HG02852 (cell line): Measurements from ENCODE around the gene GJC3.
"Not testable (repeated sequence)": the region's sequence is repeated elsewhere in the genome, so short reads cannot be mapped to it uniquely, and the experiment has no call there.

Experiments
- ATAC-seq: cut with Tn5 transposase; IDR thresholded peaks from one replicate; pipeline ENCODE4 v1.9.1; 2021; ENCODE audit warnings: mild to moderate bottlenecking, moderate library complexity; ENCODE audit not compliant: unreplicated experiment

The GJC3 gene

GRCh38 chr7:99928994-99929729 lies at the start of gene GJC3:
Gene GJC3 (minus strand): TSS chr7:99929620. CDS start chr7:99929620, 0 bp downstream.
- no peak for ATAC-seq

GRCh38 chr7:99976626-99977025 lies 47.2 kb upstream of the GJC3 start:
- no peak for ATAC-seq

GRCh38 chr7:99975782-99976521 lies 46.5 kb upstream of the GJC3 start, which contains the start of gene AZGP1:
Gene AZGP1 (minus strand): TSS chr7:99976031. CDS start chr7:99976020, 11 bp downstream.
- ATAC-seq, result no peak

GRCh38 chr7:99974681-99975080 lies 45.3 kb upstream of the GJC3 start:
- ATAC-seq, result no peak

- ATAC-seq, result not testable (repeated sequence)
These were observed 44.4 kb upstream of the GJC3 start for GRCh38 chr7:99973817-99974216.

GRCh38 chr7:99971242-99971641 lies 41.8 kb upstream of the GJC3 start:
- no peak for ATAC-seq

GRCh38 chr7:99969813-99970212 lies 40.4 kb upstream of the GJC3 start:
- ATAC-seq, result not testable (repeated sequence)

GRCh38 chr7:99969298-99969697 lies 39.9 kb upstream of the GJC3 start:
- ATAC-seq, result no peak

GRCh38 chr7:99958564-99959227 lies 29.3 kb upstream of the GJC3 start:
- no peak for ATAC-seq

- ATAC-seq, result no peak
These were observed 25.8 kb upstream of the GJC3 start for GRCh38 chr7:99955247-99955646.

GRCh38 chr7:99954643-99955042 lies 25.2 kb upstream of the GJC3 start:
- ATAC-seq, result not testable (repeated sequence)

- no peak for ATAC-seq
These were observed 24.2 kb upstream of the GJC3 start for GRCh38 chr7:99953649-99954048.

- ATAC-seq, result not testable (repeated sequence)
These were observed 23.2 kb upstream of the GJC3 start for GRCh38 chr7:99952649-99953048.

- not testable (repeated sequence) for ATAC-seq
These were observed 21.4 kb upstream of the GJC3 start for GRCh38 chr7:99950819-99951218.

GRCh38 chr7:99949645-99950228 lies 20.3 kb upstream of the GJC3 start:
- no peak for ATAC-seq

GRCh38 chr7:99947608-99948007 lies 18.2 kb upstream of the GJC3 start:
- ATAC-seq, result no peak

- ATAC-seq, result no peak
These were observed 15.2 kb upstream of the GJC3 start for GRCh38 chr7:99944497-99945070.

GRCh38 chr7:99943641-99944496 lies 14.4 kb upstream of the GJC3 start:
- ATAC-seq, result no peak

- ATAC-seq, result no peak
These were observed 8.9 kb upstream of the GJC3 start for GRCh38 chr7:99938296-99938695.

- not testable (repeated sequence) for ATAC-seq
These were observed 5.6 kb upstream of the GJC3 start for GRCh38 chr7:99935009-99935408.
